HCT116 (cell line): ENCODE data around the gene MUC4. TPM values are rescaled to one million over a fixed set of nuclear protein-coding genes. Genes with fewer than 3 reads are reported as not detected.

Experiments used
- ATAC-seq: fragments of 200-7000 bp; cut with Tn5 transposase; 2 replicates; pipeline ENCODE4 v1.9.1; 2020; ENCODE audit warnings: mild to moderate bottlenecking, moderate library complexity
- BruUV-seq: library from RNA; stranded (reverse); fragments of 400-500 nt; replicated peaks from 2 replicates; lab custom pipeline; 2021; lab: Mats Ljungman, UMichigan
- CTCF ChIA-PET: fragments of 300-600 bp; sonication (Branson Sonifier 250); formaldehyde crosslinking; loops from one replicate; lab custom pipeline; 2021; ENCODE audit warnings: antibody characterized with exemption; lab: Charles Lee
- POLR2A ChIA-PET: fragments of 300-600, 350-600 bp; sonication (Branson Sonifier 250); formaldehyde crosslinking; loops from one replicate; lab custom pipeline; 2021; ENCODE audit warnings: antibody characterized with exemption; lab: Charles Lee
- RAD21 ChIA-PET, 2 experiments: fragments of 300-600 bp; sonication (Branson Sonifier 250); formaldehyde crosslinking; loops; one replicate each; lab custom pipeline; 2023; ENCODE audit warnings: low total read pairs in 2 of 2; ENCODE audit not compliant: uncharacterized antibody in 2 of 2, unreplicated experiment in 2 of 2, low non-redundant PET in 1 of 2; lab: Charles Lee
- DNase-seq: peaks from one replicate; pipeline ENCODE4 v3.0.0-alpha.2; 2010; ENCODE audit warnings: low read depth, low spot score
- H2AFZ ChIP-seq: fragments of 200-600 bp; shearing (Covaris generic), sonication (generic); 2 replicates; pipeline ENCODE4 v1.6.1; 2017; ENCODE audit warnings: low read depth, mixed run types, mixed read lengths, antibody characterized with exemption, low read length; ENCODE audit not compliant: poor library complexity, severe bottlenecking
- H3K27ac ChIP-seq: 2 replicates; pipeline ENCODE4 v1.5.1; 2012; ENCODE audit warnings: low read depth, low read length
- H3K27me3 ChIP-seq: fragments of 200-600 bp; sonication (generic); 2 replicates; pipeline ENCODE4 v1.6.1; 2016; ENCODE audit warnings: mixed run types, low read length, mixed read lengths; ENCODE audit not compliant: insufficient read depth
- H3K36me3 ChIP-seq, 2 experiments: fragments of 200-500 bp in 1 of 2; fragments of 200-600 bp in 1 of 2; sonication (Bioruptor generic) in 1 of 2; sonication (generic) in 1 of 2; 2 replicates each; pipeline versions ENCODE4 v1.5.1 to v1.6.1; 2014 to 2016; ENCODE audit warnings: low read length in 2 of 2, inconsistent platforms in 1 of 2, mixed read lengths in 1 of 2, mixed run types in 1 of 2; ENCODE audit not compliant: insufficient read depth in 2 of 2, control insufficient read depth in 1 of 2
- H3K4me1 ChIP-seq, 2 experiments: fragments of 200-600 bp in 1 of 2; sonication (generic) in 1 of 2; 2 replicates each; pipeline versions ENCODE4 v1.5.1 to v1.6.1; 2012 to 2017; ENCODE audit warnings: low read length in 2 of 2, inconsistent platforms in 1 of 2, mild to moderate bottlenecking in 1 of 2, mixed read lengths in 1 of 2, mixed run types in 1 of 2, moderate library complexity in 1 of 2; ENCODE audit not compliant: insufficient read depth in 2 of 2, control insufficient read depth in 1 of 2
- H3K4me2 ChIP-seq: fragments of 200-600 bp; sonication (generic); 2 replicates; pipeline ENCODE4 v1.6.1; 2017; ENCODE audit warnings: mixed run types, low read length, mixed read lengths
- H3K4me3 ChIP-seq, 2 experiments: fragments of 200-600 bp in 1 of 2; sonication (generic) in 1 of 2; replicated peaks in 1 of 2; 2 replicates each; pipeline ENCODE4 v1.5.1; 2011 to 2016; ENCODE audit warnings: low read length in 2 of 2, control low read depth in 1 of 2, low read depth in 1 of 2, mild to moderate bottlenecking in 1 of 2, mixed read lengths in 1 of 2, mixed run types in 1 of 2
- H3K79me2 ChIP-seq: fragments of 200-600 bp; sonication (generic); 2 replicates; pipeline ENCODE4 v1.6.1; 2017; ENCODE audit warnings: mild to moderate bottlenecking, mixed run types, low read length, moderate library complexity, mixed read lengths; ENCODE audit not compliant: insufficient read depth
- H3K9ac ChIP-seq: fragments of 200-600 bp; sonication (generic); 2 replicates; pipeline ENCODE4 v1.6.1; 2016; ENCODE audit warnings: low read length, mixed read lengths
- H3K9me2 ChIP-seq: fragments of 200-600 bp; sonication (generic), shearing (Covaris generic); 2 replicates; pipeline ENCODE4 v1.6.1; 2017; ENCODE audit warnings: mixed run types, mild to moderate bottlenecking, moderate library complexity; ENCODE audit not compliant: insufficient read depth
- H3K9me3 ChIP-seq, 2 experiments: fragments of 200-500 bp in 1 of 2; fragments of 200-600 bp in 1 of 2; sonication (Bioruptor generic) in 1 of 2; sonication (generic) in 1 of 2; 2 replicates each; pipeline ENCODE4 v1.6.1; 2014 to 2017; ENCODE audit warnings: low read length in 2 of 2, mixed read lengths in 2 of 2, inconsistent platforms in 1 of 2, low read depth in 1 of 2, mild to moderate bottlenecking in 1 of 2, mixed run types in 1 of 2, moderate library complexity in 1 of 2; ENCODE audit not compliant: control insufficient read depth in 1 of 2, insufficient read depth in 1 of 2
- H4K20me1 ChIP-seq: fragments of 200-600 bp; sonication (generic), shearing (Covaris generic); 2 replicates; pipeline ENCODE4 v1.6.1; 2017; ENCODE audit warnings: mixed run types, mild to moderate bottlenecking, moderate library complexity; ENCODE audit not compliant: insufficient read depth
- ATF3 ChIP-seq: IDR thresholded peaks from 2 replicates; pipeline ENCODE4 v1.6.1; 2012
- CBX3 ChIP-seq: IDR thresholded peaks from 2 replicates; pipeline ENCODE4 v1.6.1; 2012; ENCODE audit warnings: low read depth
- CEBPB ChIP-seq: IDR thresholded peaks from 2 replicates; pipeline ENCODE4 v1.6.1; 2012; ENCODE audit warnings: low read depth
- EGR1 ChIP-seq: IDR thresholded peaks from 2 replicates; pipeline ENCODE4 v1.6.1; 2012; ENCODE audit warnings: low read depth
- ELF1 ChIP-seq: IDR thresholded peaks from 2 replicates; pipeline ENCODE4 v1.6.1; 2012; ENCODE audit warnings: low read depth, borderline replicate concordance
- EZH2phosphoT487 ChIP-seq: fragments of 200-600 bp; IDR thresholded peaks from 2 replicates; pipeline ENCODE4 v1.6.1; 2018; ENCODE audit warnings: antibody characterized with exemption, borderline replicate concordance
- POLR2A ChIP-seq: IDR thresholded peaks from 2 replicates; pipeline ENCODE4 v1.7.0; 2011; ENCODE audit warnings: borderline replicate concordance; ENCODE audit not compliant: insufficient read depth, insufficient read length; ENCODE audit errors: extremely low read depth
- POLR2AphosphoS5 ChIP-seq: IDR thresholded peaks from 2 replicates; pipeline ENCODE4 v1.6.1; 2011; ENCODE audit warnings: mild to moderate bottlenecking, low read depth, low read length, moderate library complexity
- REST ChIP-seq: IDR thresholded peaks from 2 replicates; pipeline ENCODE4 v1.6.1; 2012; ENCODE audit warnings: low read depth
- SIN3A ChIP-seq: IDR thresholded peaks from 2 replicates; pipeline ENCODE4 v1.6.1; 2012; ENCODE audit warnings: low read depth
- SP1 ChIP-seq: IDR thresholded peaks from 2 replicates; pipeline ENCODE4 v1.6.1; 2012; ENCODE audit warnings: low read depth
- TCF7L2 ChIP-seq: IDR thresholded peaks from 2 replicates; pipeline ENCODE4 v1.7.0; 2011; ENCODE audit warnings: borderline replicate concordance, inconsistent platforms; ENCODE audit not compliant: insufficient read depth, insufficient read length; ENCODE audit errors: extremely low read depth
- YY1 ChIP-seq: IDR thresholded peaks from 2 replicates; pipeline ENCODE4 v1.6.1; 2011; ENCODE audit warnings: low read length, low read depth, moderate library complexity, mild to moderate bottlenecking; ENCODE audit not compliant: insufficient replicate concordance; ENCODE audit errors: extremely low read depth
- ZBTB33 ChIP-seq: IDR thresholded peaks from 2 replicates; pipeline ENCODE4 v1.6.1; 2011; ENCODE audit warnings: mild to moderate bottlenecking, low read length, moderate library complexity; ENCODE audit not compliant: insufficient replicate concordance; ENCODE audit errors: extremely low read depth
- ZFX ChIP-seq: fragments of 450-650 bp; IDR thresholded peaks from 2 replicates; pipeline ENCODE4 v1.6.1; 2017
- ZNF274 ChIP-seq: fragments of 200-500 bp; sonication (Bioruptor generic); IDR thresholded peaks from 2 replicates; pipeline ENCODE4 v1.6.1; 2014; ENCODE audit warnings: mild to moderate bottlenecking, low read depth, low read length, inconsistent platforms
- intact Hi-C: fragments of 100-400 bp; cut with micrococcal nuclease; formaldehyde crosslinking; loops from 2 replicates; pipeline ENCODE4 v1.10.0; 2022
- total RNA-seq: library from RNA; stranded (reverse); gene quantifications from one replicate; pipeline ENCODE4 v1.2.1, GENCODE V29; 2021; ENCODE audit not compliant: unreplicated experiment

MUC4 gene
- total RNA-seq, 1 experiment from 2014 or later, result 0.64 TPM

GRCh38 chr3:195739561-195740111, 72.1 kb downstream of the MUC4 start:
- no peaks in the 10 kb centered on the region for H3K9me3 ChIP-seq
- DNase-seq, result no peak
- no peak for ATAC-seq
- RAD21 ChIA-PET, result no interaction called here
- no peak overlapping the region for H3K27ac ChIP-seq
- H3K4me2 ChIP-seq, result no peak overlapping the region
- no peaks in the 10 kb centered on the region for H3K27me3 ChIP-seq
- H3K4me3 ChIP-seq, result no peak overlapping the region
- no TSS peak for BruUV-seq
- intact Hi-C loops, result no loop called here
- no peak overlapping the region for H2AFZ ChIP-seq
- no peak overlapping the region for H3K9ac ChIP-seq
- CTCF ChIA-PET, result no interaction called here
- H3K4me1 ChIP-seq, result no peaks in the 10 kb centered on the region
- POLR2A ChIA-PET, result interaction anchor here (1.4 kb wide), 1 partner anchor 8 kb away, joined by 3 read pairs; no protein-coding TSS in a partner anchor
- no peaks in the 10 kb centered on the region for H4K20me1 ChIP-seq
- no peaks in the 10 kb centered on the region for H3K9me2 ChIP-seq
- H3K36me3 ChIP-seq, result no peaks in the 10 kb centered on the region
- no peak for TF ChIP-seq TCF7L2
- no peak for TF ChIP-seq ATF3
- TF ChIP-seq SP1, result no peak
- no peak for TF ChIP-seq POLR2AphosphoS5
- TF ChIP-seq ZNF274, result no peak
- TF ChIP-seq POLR2A, result no peak
- TF ChIP-seq CEBPB, result no peak
- no peak for TF ChIP-seq EZH2phosphoT487
- no peak for TF ChIP-seq CBX3
- TF ChIP-seq YY1, result no peak
- no peak for TF ChIP-seq SIN3A
- TF ChIP-seq ELF1, result no peak
- no peak for TF ChIP-seq EGR1
- TF ChIP-seq ZFX, result no peak
- no peak for TF ChIP-seq ZBTB33
- TF ChIP-seq REST, result no peak
- no peaks in the 10 kb centered on the region for H3K79me2 ChIP-seq
